ENCODE data around the gene GASK1A. TPM values are rescaled to one million over a fixed set of nuclear protein-coding genes. Genes with fewer than 3 reads are reported as not detected.

The GASK1A gene
- total RNA-seq, 1 experiment from 2014 or later = 5.4 TPM

DNA sequence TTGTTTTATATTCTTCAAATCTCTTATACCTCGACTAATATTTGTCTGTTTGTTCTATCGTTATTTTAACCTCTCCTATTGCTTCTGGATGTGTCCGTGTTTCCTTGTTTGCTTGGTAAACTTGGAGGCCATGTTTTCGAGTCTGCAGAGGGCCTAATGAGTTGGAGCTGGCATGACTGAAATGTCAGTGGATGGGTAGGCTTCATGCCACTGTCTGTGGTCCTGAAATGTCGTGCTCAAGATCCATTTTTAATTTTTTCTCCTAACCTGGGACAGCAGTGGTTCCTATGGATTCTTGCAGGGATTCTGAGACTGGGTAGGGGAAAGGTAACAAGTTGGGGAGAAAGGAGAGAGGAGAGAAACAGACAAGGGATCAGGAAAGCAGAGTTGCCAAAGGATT, 18.8 kb upstream of the GASK1A start:
- H3K9me3 Mint-ChIP-seq = no peaks in the 10 kb centered on the region
- Histone ChIP-seq H3K79me2 (ENCODE audit: insufficient read depth, low read length) (no peaks in the 10 kb centered on the region), H3K9me3 (ENCODE audit: control insufficient read depth, low read depth, low read length) (no peaks in the 10 kb centered on the region), H2BK120ac (ENCODE audit: low read depth, low read length, poor library complexity, severe bottlenecking) (no peak overlapping the region), H2BK12ac (ENCODE audit: insufficient read length, low read depth, low read length) (no peak overlapping the region), H3K23ac (ENCODE audit: insufficient read length, low read depth, low read length) (no peak overlapping the region), H4K91ac (ENCODE audit: insufficient read length, low read depth, low read length) (no peak overlapping the region), H3K4me2 (ENCODE audit: insufficient read depth, insufficient read length, low read length) (no peak overlapping the region), H4K8ac (replicated peaks; ENCODE audit: insufficient read length, low read depth, low read length) (no peak overlapping the region), H3K79me1 (ENCODE audit: insufficient read depth, low read depth, low read length, poor library complexity, severe bottlenecking) (no peaks in the 10 kb centered on the region), H3K9ac (ENCODE audit: extremely low read depth, insufficient read length, low read length) (no peak overlapping the region), H3K4me1 (ENCODE audit: insufficient read depth, low read length) (no peaks in the 10 kb centered on the region), H3K4ac (ENCODE audit: low read depth, low read length) (no peak overlapping the region), H4K20me1 (ENCODE audit: control insufficient read depth, insufficient read depth, insufficient read length) (no peaks in the 10 kb centered on the region), H2AFZ (ENCODE audit: low read length) (no peak overlapping the region), H2BK20ac (ENCODE audit: low read depth, low read length, poor library complexity, severe bottlenecking) (no peak overlapping the region), H2BK5ac (ENCODE audit: insufficient read length, low read length) (no peak overlapping the region), H4K5ac (ENCODE audit: insufficient read length, low read depth, low read length) (no peak overlapping the region), H3K27me3 (ENCODE audit: insufficient read depth, low read length) (no peaks in the 10 kb centered on the region), H3K27ac (ENCODE audit: insufficient read length, low read depth, low read length) (no peak overlapping the region), H3K23me2 (ENCODE audit: insufficient read length, low read depth, low read length, poor library complexity, severe bottlenecking) (no peaks in the 10 kb centered on the region), H3K18ac (ENCODE audit: insufficient read length, low read depth, low read length) (no peak overlapping the region), H3K56ac (ENCODE audit: insufficient read length, low read depth, low read length) (no peak overlapping the region), H3K14ac (ENCODE audit: insufficient read depth, low read length) (no peak overlapping the region), H3T11ph (ENCODE audit: low read length) (no peak overlapping the region), H2AK5ac (ENCODE audit: insufficient read length, low read length) (no peak overlapping the region), H2BK15ac (ENCODE audit: low read depth, low read length) (no peak overlapping the region)
- no peak overlapping the region for H3K27ac Mint-ChIP-seq
- DNase-seq = no peak
- no peaks in the 10 kb centered on the region for H3K4me1 Mint-ChIP-seq
- no CpG with 5 or more reads among the region's 5 CpGs for WGBS (ENCODE audit: extremely low coverage, insufficient read length, low lambda C conversion rate)
- peaks cover 7% of the 10 kb centered on the region; the same call in 1 of the 2 replicates for H3K27me3 Mint-ChIP-seq (ENCODE audit: low read depth)
- no peak overlapping the region for H3K4me3 Mint-ChIP-seq
- no peaks in the 10 kb centered on the region for H3K36me3 Mint-ChIP-seq (ENCODE audit: insufficient read depth in 1 of 3, low read depth in 3 of 3)
- TF ChIP-seq, protein P1, sequence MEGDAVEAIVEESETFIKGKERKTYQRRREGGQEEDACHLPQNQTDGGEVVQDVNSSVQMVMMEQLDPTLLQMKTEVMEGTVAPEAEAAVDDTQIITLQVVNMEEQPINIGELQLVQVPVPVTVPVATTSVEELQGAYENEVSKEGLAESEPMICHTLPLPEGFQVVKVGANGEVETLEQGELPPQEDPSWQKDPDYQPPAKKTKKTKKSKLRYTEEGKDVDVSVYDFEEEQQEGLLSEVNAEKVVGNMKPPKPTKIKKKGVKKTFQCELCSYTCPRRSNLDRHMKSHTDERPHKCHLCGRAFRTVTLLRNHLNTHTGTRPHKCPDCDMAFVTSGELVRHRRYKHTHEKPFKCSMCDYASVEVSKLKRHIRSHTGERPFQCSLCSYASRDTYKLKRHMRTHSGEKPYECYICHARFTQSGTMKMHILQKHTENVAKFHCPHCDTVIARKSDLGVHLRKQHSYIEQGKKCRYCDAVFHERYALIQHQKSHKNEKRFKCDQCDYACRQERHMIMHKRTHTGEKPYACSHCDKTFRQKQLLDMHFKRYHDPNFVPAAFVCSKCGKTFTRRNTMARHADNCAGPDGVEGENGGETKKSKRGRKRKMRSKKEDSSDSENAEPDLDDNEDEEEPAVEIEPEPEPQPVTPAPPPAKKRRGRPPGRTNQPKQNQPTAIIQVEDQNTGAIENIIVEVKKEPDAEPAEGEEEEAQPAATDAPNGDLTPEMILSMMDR (conservative IDR thresholded peaks at IDR 0.05) = no peak

Data from H9 (cell line).